ENCODE data around the gene GCAT.

The GCAT gene

GRCh38 chr22:37844904-37845329 is 37.2 kb downstream of the GCAT start:
- no peak for DNase-seq (ENCODE audit: low read depth)

DNA sequence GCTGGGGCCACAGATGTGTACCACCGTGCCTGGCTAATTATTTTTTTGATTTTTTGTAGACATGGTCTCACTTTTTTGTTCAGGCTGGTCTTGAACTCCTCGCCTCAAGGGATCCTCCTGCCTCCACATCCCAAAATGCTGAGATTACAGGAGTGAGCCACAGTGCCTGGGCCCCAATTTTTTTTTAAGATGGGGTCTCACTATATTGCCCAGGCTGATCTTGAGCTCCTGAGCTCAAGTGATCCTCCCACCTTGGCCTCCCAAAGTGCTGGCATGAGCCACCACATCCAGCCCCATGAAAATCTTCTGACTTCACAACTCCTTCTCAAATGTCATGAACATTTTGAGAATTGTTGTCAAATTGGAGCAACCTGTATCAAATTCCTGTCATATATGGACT is 38.7 kb downstream of the GCAT start:
- DNase-seq (ENCODE audit: low read depth) = no peak

DNA sequence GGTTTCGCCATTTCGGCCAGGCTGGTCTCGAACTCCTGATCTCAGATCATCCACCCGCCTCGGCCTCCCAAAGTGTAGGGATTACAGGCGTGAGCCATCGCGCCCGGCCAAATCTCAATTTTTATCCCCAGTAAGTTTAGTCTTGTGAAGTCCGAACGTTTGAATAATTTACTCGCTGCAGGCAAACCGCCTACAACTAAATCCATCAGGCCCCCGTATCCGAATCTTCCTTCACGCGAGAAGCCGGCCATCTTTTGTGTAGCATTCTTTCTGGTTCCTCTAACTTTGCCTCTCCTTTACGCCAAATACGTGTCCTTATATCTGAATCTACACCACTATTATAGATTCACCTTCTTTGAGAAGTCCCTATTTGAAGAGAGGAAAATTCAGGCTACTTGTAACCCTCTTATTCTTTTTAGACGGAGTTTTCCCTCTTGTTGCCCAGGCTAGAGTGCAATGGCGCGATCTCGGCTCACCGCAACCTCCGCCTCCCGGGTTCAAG is 40.9 kb downstream of the GCAT start:
- DNase-seq (ENCODE audit: low read depth) = peak; percentile 22

DNA sequence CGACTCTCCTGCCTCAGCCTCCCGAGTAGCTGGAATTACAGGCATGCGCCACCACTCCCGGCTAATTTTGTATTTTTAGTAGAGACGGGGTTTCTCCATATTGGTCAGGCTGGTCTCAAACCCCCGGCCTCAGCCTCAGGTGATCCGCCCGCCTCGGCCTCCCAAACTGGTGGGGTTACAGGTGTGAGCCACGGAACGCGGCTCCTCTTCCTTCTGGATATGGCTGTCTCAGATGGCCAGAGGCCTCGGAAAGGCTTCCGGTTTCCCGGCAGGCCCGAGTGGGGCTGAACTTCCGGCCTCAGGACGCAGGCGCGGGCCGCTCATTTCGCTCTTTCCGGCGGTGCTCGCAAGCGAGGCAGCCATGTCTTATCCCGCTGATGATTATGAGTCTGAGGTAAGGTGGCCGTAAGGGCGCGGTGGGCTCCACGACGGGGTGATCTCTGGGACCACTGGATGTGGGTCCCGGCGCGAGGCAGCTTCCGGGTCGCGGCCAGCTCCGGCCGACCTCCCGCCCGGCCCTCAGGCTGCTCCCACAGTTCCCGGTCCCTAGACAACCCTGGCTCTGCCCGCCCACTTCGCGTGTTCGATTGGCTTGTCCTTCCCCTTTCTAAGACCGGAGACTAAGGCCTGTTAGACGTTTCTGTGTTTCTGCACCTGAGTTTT is 41.5 kb downstream of the GCAT start, which contains the start of gene EIF3L:
EIF3L (plus strand) TSS at position 331 of the 663 bp plus-strand sequence; CDS start at position 362, 31 bp downstream.
- DNase-seq (ENCODE audit: low read depth) = peak; percentile 78

GRCh38 chr22:37850801-37851200 is 43.1 kb downstream of the GCAT start:
- no peak for DNase-seq (ENCODE audit: low read depth)

- no peak for DNase-seq (ENCODE audit: low read depth)
Measured at GRCh38 chr22:37852418-37852817, 44.7 kb downstream of the GCAT start.

- DNase-seq (ENCODE audit: low read depth) = no peak
Measured at GRCh38 chr22:37854946-37855345, 47.2 kb downstream of the GCAT start.

DNA sequence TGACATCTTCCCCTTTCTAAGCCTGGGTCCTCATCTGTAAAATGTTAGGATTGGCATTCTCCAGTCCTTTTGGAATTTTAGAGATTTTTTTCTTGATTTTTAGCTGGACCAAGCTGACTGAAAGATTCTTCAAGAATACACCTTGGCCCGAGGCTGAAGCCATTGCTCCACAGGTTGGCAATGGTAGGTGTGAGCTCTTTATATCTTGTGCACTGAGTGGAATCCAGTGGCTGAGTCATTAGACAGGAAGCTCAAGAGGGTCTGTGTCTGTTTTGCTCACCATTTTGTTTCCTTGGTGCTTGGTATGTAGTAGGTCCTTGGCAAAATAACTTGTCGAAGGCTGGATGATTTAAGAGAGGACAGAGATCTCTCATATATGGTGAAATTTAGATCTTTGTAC is 47.7 kb downstream of the GCAT start:
- DNase-seq (ENCODE audit: low read depth) = no peak

DNA sequence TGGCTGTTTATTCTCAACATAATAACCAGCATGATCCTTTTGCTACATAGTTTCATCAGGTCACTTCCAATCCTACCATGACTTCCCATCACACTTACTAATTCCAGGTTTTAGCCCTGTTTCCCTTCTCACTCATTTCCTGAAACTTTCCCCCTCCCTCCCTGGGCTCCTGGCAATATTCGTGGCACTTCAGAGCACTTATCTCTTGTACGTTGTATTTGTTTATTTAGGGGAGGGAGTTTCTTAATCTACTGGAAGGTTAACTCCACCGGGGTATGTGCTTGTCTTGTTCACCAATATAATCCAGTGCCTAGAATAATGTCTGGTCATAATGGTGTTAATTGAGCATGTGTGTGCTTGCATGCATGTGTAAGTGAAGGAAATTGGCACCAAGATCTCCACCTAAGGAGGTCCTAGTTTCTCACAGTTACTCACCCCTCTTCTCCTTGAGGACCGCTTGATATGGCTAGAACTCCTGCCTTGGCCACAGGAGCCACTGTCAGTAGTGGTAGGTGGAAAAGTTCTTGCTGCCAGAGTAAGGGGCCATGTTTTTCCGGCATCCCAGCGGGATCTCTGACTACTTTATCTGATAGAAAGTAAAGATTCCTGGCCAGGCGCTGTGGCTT is 53.2 kb downstream of the GCAT start:
- DNase-seq (ENCODE audit: low read depth) = no peak

- no peak for DNase-seq (ENCODE audit: low read depth)
Measured at GRCh38 chr22:37862570-37863325, 55.0 kb downstream of the GCAT start.

DNA sequence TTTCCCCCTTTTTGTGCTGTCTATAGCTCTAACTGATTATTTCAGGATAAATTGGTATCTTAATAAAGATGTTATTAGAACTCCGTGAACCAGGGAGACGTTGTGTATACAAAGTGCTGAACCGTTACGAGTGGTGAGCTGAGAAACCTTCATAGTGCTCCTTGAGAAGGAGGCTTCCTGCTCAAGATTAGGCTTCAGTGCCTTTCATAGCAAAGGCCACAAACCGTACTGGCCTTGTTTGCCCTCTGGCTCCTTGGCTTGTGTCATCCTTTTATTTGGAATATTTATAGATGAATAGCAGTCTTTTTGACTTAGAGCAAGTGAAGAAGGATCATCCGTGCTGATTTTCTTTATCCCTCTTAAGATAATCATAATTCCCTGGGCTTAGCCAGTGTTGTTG is 57.8 kb downstream of the GCAT start:
- no peak for DNase-seq (ENCODE audit: low read depth)

Data from CMK (cell line).